Measurements from ENCODE around the gene SMAD3.
"Not testable (repeated sequence)": the region's sequence is repeated elsewhere in the genome, so short reads cannot be mapped to it uniquely, and the experiment has no call there.

Gene SMAD3

DNA sequence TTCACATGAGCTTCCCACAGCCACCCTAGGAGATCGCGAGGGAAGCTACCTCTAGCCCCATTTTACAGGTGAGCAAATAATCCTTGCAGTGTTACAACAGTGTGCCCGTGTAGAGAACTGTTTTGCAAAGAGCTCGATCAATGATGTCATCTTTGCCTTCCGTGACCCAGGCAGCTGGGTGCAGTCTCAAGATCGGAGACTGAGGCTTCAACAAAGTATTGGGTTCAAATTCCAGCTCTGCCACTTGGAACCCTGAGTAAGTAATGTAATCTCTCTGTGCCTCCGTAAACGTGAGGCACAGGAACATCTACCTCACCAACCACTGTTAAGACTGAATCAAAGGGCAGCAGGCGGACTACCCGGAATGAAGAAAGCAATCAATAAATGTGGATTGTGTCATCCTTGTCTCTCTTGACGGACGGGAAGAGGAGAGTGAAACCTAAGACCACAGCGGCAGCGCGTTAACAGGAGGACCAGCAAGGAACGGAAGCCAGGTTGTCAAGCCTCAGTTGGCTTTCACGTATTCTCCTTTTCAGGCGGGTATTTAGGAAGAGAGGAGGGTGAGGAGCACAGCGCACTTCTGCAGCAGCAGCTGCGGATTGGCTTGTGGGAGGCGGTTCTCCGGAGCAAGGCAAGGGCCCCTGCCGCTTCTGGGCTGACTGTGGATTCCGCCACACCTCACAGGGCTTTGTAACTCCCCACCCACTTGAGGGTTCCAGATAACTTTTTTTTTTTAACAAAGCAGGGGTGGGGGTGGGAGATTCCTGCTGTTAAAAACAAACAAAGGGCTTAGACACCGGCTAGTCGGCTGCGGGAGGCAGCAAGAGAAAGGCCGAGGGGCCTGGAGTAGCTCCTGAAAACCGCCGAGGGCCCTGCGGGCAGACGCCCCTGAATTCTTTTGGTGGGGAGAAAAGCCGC is 1.5 kb upstream of the SMAD3 start:
- DNase-seq (ENCODE audit: low read depth in 2 of 2): no peak

DNA sequence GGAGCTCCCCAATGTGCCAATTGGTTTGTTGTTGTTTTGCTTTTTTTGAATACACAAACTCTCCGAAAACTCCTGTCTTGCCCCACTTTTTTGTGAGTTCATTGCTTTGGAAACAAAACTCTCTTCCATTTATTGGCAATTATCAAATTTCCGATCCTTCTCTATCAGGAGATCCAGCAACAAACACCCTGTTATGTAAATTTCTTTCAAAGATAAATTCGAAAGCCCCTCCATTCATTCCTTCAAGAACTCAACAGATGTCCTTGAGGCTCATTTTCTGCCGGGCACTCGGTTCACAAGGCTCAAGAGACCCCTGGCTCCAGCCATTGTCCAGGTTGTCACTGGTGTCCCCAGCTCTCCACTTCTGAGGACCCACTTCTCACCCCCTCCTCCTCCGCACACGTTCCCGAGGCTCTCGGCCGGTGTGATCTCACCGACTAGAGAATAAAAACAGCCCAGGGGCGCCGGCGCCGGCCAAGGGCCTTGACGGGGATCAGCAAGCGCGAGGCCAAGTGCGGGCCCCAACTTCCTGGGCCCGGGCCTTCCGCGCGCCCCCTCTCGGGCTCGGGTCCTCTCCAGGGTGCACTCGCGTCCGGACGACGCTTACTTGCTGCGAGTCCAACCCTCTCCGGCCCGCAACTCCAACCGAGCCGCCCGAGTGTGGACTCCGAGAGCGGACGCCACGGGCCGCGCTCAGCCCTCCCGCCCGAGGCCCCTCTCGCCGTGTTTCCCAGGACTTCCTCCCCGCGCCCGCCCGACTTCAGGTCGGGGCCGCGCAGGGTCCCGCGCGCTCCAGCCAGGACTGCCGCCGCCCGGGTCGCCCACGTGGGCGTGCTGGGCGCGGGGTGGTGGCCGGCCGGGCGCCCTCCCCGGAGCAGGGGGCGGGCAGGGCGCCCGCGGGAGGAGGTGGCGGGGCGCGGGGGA is 533 bp upstream of the SMAD3 start:
- no peak for DNase-seq (ENCODE audit: low read depth in 2 of 2)

DNA sequence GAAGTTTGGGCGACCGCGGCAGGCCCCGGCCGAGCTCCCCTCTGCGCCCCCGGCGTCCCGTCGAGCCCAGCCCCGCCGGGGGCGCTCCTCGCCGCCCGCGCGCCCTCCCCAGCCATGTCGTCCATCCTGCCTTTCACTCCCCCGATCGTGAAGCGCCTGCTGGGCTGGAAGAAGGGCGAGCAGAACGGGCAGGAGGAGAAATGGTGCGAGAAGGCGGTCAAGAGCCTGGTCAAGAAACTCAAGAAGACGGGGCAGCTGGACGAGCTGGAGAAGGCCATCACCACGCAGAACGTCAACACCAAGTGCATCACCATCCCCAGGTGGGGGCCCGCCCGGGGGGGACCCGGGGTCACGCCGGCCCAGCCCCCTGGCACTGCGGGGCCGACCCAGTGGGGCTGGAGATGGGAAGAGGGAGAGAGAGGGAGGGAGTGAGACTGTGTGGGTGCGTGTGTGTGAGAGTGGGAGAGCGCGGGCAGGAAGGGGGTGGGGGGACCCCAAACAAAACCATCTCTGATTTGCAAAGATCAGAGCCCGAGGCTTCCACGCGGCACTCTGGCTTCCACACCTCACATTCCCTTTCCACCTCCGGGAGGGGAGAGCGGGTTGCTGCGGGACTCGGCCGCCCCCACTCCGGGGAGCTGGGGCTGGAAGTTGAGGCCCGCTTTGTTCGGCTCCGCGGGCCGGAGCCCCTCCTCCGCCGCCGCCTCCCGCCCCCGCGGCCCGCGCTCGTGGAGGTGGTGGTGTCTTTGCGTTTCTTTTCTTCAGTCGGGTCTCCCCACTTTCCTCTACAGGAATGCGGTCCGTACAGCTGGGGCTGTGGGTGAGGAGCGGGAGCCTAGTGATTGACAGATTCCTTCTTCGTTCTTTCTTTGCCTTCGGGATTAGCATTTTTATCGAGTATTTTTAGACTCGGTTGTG is 898 bp downstream of the SMAD3 start:
- no peak for DNase-seq (ENCODE audit: low read depth in 2 of 2)

DNA sequence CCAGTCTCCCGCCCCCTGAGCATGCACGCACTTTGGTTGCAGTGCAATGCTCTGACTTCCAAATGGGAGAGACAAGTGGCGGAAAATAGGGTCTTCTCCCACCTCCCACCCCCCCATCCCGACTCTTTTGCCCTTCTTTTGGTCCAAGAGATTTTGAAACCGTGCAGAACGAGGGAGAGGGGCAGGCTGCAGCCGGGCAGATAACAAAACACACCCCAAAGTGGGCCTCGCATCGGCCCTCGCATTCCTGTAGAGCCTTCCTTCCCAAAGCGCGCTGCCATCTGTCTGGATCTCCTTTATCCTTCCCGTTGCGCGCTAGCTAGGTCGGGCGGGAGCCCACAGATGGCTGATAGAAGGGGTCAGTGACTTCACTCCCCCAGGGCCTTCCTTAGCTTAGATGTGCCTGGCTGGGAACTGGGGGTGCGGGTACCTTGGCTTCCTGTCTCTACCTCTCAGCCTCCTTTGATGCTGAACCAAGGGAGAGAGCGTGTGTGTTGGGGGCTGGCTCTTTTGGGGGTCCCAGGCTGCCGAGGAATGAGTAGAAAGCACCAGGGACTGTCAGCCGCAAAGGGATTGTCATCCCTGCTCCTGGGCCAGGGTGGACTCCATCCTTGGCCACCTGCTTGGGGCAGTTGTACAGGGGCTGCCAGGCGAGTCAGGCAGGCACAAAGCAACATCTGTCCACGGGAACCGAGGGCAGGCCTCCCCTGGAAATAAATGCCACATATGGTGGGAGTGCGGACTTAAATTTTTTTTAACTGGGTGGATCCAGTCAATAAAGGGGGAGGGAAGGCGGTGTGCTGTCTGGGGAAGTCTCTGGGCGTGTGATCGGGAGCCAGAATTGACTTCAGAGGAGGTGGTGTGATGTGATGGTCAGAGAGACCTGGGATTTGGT is 1.8 kb downstream of the SMAD3 start:
- DNase-seq (ENCODE audit: low read depth in 2 of 2): no peak

DNA sequence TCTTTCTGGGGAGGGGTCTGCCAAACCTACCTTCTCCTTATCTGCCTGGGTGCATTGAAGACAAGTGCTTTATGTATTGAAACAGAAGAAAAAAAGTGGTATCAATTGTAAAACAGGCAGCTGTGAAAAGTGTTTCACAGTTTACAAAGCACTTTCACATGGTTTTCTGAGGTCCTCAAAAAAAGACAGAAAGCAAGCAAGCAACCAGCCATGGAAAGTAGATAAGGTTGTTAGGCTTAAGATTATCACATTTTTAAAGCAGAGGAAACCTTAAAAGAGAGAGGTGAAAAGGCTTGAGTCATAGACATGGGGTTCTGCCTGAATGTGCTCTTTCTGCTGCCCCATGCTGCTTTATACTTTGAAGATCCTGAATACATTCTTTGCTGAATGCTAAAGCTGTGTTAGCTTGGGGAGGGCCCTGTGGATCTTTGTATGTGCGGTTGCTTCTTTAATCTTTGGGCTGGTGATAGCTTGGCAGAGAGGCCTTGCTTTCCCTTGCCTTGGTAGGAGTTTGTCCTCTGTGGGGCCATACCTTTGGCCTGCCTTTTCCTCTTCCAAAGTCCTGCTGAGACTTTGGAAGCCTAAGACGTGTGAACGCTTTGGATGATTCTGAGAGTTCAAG is 2.6 kb downstream of the SMAD3 start:
- DNase-seq (ENCODE audit: low read depth in 2 of 2): no peak

DNA sequence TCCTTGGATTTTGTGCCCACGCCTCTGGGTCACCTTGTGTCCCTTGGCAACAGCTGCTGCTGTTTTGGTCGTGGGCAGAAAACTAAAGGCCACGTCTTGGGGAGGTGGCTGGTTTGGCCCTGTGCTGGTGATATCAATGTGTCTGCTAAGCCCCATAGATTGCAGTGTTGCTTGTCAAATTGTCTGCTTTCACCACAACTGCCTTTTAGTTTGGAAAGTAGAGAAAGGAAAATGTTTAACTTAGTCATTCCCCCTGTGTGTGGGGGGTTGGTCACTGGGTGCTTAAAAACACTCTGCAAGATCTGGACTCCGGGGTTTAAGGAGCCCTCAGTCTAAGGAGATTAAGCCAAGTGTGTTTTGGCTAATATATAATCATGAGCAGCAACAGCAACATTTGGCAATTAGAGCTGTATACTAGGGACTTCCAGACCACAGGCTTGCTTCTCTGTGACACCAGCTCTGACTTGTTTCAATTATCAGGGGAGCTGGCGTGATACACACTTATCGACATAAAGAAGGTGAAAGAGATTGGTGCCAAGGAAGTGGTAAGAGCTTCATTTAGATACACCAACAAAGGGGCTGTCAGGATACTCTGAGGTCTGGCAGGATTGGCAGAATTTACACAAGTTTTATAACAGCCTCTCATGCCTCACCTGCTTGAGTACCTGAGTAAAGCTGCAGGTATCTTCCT is 3.5 kb downstream of the SMAD3 start:
- DNase-seq (ENCODE audit: low read depth in 2 of 2): no peak

DNA sequence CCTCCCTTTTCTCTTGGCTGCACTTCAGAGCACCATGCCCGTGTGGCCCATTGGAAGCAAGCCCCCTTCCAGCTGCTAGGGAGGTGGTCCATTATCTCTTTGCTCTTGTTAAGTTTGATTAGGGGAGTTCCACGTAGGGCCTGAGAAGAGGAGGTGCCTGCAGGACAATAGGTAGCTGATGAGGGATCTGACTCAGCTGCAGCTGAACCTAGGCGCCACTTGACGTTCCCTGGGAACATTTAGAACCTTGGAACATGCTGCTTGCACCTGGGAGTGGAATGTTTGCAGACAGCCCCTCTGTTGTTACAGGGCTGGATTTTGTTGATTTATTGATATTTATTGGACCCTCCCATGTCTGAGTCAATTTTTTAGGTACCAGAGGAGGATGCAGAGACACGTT is 4.7 kb downstream of the SMAD3 start:
- DNase-seq (ENCODE audit: low read depth in 2 of 2): no peak

DNA sequence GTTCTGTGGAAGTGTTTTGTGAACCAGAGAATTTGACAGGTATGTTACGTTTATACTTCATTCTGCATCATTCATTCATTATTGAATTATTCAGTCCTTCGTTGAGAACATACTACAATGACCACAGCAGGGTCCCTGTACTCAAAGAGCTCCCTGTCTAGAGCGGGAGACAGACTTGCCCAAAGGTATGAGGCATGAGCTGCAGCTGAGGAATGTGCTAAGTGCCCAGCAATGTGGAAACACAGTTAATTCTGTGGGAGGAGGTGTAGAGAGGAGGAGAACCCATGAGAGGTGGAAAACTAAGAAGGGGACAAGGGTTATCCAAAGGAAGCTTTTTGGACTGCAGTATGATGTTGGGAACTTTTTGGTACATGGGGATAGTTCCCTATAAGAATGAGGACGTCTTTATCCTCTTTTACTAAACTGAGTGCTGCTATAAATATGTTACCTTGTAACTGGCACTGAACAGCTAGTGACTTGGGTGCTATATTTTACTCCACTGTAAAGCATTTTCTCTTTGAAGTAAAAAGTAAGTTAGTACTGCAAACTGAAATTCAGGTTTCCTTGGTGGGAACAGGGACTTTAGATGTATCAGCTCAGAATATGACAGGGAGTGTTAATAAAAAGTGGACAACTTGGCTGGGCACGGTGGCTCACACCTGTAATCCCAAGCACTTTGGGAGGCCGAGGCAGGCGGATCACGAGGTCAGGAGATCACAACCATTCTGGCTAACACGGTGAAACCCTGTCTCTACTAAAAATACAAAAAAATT is 5.7 kb downstream of the SMAD3 start:
- DNase-seq (ENCODE audit: low read depth in 2 of 2): no peak

DNA sequence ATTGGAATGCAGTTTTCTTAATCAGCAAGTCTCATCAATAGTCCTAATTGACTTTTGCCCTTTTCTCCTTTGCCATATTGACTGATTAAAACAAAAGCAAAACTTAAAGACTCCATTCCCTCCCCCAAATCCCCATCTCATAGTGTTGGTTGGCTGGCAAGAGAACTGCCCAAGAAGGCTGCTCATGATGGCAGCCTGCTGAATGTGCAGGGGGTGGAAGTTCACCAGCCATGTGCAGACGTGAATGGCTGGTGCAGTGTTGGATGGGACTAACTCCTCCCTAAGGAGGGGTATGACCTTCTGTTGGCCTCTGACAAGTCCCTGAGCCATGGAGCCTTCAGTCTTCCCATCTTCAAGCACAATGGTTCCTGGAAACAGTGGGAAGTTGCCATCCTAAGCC is 7.0 kb downstream of the SMAD3 start:
- no peak for DNase-seq (ENCODE audit: low read depth in 2 of 2)

DNA sequence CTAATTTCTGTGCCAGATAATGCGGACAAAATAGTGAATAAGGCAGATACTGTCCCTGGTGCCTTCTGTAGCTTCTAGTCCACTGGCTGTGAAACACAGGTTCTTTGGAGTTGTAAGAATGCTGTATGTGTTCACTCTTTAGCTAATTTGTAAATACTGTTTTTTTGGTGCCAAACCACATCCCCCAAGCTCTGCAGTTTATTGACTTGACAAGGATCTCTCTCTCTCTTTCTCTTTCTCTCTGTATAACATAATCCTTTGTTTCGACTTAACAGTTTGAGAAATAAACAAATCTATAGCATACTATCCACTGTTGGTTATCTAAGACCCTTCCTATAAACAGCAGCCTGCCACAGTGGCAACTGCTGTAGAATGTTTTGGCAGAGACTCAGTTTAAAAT is 7.6 kb downstream of the SMAD3 start:
- no peak for DNase-seq (ENCODE audit: low read depth in 2 of 2)

DNA sequence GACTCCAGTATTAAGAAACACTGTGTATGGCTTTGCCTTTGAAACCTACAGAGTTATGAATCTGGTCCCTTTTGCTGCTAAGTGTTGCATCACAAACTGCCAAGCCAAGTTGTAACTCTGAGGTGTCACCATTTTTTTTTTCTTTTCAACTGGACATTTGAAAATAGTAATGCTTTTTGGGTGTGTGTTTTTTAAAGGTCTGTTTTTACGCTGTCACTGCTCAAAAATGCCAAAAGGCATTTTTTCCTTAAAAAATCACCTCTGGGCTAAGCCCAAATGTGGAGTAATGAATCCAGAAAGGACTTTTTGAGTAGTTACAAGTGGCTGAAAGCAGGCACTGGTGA is 9.5 kb downstream of the SMAD3 start:
- DNase-seq (ENCODE audit: low read depth in 2 of 2): no peak

DNA sequence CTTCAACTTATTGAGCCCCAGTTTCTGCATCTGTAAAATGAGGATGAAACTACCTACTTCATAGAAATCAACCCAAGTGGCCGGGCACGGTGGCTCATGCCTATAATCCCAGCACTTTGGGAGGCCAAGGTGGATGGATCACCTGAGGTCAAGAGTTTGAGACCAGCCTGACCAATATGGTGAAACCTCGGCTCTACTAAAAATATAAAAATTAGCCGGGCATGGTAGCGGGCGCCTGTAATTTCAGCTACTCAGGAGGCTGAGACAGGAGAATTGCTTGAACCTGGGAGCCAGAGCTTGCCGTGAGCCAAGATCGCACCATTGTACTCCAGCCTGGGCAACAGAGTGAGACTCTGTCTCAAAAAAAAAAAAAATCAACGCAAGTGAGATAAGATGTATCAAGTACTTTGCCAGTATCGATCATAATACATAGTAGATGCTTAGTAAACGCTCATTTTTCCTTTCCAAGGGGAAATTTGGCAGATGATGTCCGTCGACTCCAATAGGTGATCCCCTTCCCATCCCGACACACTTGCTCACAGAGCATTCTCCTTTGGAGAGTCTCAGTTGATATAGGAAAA is 10.2 kb downstream of the SMAD3 start:
- not testable (repeated sequence) for DNase-seq (ENCODE audit: low read depth in 2 of 2)

DNA sequence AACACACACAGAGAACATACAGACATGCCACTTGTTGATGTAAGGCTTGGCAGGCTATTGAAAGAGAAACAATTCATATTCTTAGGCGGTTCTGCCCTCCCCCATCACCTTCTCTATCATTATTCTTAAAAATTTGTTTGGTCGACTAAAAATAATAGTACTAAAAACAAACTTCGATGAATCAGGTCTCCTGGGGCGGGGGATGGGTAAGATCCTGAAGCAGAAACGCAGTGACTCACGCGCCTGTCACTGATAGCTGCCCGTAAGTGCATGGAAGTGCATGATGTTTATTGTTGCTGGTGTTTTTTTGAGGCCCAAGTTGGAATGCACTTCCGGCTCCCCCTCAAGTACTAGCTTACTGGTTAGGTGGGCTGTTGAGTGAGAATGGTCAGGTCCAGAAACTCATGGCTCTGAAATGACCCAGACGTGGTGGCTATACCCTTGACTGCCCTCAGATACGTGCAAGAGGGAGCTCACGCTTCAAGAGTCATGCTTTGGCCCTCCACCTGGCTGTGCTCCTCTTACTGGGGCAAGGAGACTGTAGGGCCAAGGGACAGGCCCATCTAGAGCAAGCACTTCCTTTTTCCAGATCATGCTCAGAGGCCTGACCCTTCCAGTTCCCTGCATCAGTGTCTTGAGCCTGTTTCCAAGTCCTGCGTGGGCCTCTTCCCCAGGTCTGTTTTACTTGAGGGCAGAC is 10.9 kb downstream of the SMAD3 start:
- no peak for DNase-seq (ENCODE audit: low read depth in 2 of 2)

DNA sequence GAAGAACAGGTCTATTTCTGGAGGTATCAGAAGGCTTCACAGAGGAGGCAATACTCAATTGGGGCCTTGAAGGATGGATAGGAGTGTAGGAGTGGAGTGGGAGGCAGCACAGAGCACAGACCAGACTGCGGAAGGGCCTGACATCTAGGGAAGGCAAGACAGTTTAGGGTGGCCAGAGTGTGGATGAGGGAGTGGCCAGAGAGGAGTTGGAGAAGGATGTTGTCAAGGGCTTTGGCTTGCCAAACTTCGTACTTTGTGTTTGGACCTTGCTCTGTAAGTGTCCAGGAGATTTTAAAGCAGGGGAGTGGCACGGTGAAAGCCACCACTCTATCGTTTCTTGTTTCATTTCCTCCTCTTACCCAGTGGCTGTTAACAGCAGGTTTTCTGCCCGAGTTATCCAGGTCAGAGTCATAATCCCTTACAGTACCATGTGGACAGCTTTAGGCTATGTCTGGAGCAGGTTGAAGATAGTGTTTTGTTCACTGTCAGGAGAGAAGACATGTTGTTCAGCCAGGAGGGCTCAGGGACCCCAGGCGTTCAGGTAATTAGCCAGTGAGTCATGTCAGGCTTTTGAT is 12.3 kb downstream of the SMAD3 start:
- no peak for DNase-seq (ENCODE audit: low read depth in 2 of 2)

DNA sequence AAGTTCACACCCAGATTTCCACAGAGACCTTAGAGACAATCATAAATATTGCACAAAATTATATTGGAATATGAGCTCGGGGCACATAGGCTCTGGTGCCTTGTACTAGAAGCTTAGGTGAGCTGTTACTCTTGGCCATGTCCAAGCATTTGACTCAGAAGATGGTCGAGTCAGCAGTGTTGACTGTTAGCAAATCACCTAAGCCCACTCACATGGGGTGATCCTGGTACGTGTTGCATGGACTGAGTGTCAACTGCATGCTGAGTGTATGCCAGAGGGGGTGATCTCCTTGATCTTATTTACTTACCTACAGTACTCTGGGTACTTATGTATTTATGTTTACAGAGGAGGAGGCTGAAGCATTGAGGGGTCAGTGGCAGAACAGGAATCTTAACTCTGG is 14.0 kb downstream of the SMAD3 start:
- DNase-seq (ENCODE audit: low read depth in 2 of 2): no peak

DNA sequence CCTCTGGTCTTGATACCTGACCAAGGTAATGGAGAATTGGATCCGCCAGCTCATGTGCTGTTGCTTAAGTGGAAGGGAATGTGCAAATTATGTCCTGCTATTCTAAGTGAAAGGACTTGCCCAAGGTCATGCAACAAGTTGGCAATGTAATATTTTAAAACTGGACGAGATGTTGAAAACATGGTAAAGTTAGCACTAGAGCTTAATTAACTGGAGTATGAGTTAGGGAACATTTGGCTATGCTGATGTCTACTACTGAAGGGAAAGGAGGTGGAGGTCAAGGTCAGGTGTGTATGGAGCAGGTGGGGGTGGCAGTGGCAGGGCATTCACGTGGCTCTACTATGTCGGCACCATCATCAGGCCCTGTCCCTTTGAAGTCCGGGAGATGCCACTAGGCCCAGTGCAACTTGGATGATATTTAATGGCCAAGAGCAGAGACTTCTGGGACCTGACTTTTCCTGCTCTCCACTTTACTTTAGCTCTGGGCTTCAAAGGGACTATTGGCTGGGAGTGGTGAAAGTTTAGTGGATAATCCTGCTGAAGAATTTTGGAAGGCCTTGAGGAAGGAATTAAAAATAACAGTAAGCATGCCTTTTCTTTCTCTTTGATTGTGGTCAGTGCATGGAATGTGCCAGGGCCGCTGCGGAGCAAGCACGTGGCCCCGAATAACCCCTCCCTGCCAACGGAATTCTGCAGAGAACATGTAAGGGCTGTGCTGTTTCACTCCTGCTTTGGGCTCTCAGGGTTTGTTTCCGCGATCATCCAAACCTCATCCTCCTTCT is 14.9 kb downstream of the SMAD3 start:
- no peak for DNase-seq (ENCODE audit: low read depth in 2 of 2)
